Erythroblast (primary cell): Measurements from ENCODE around the gene RDH12.

Experiments used
- GATA1 ChIP-seq: IDR thresholded peaks from 2 replicates; pipeline ENCODE4 v1.6.1; 2011; ENCODE audit warnings: low read depth, mild to moderate bottlenecking, control low read depth, low read length, moderate library complexity
- POLR2A ChIP-seq: IDR thresholded peaks from 2 replicates; pipeline ENCODE4 v1.6.1; 2011; ENCODE audit warnings: mild to moderate bottlenecking, low read length

DNA sequence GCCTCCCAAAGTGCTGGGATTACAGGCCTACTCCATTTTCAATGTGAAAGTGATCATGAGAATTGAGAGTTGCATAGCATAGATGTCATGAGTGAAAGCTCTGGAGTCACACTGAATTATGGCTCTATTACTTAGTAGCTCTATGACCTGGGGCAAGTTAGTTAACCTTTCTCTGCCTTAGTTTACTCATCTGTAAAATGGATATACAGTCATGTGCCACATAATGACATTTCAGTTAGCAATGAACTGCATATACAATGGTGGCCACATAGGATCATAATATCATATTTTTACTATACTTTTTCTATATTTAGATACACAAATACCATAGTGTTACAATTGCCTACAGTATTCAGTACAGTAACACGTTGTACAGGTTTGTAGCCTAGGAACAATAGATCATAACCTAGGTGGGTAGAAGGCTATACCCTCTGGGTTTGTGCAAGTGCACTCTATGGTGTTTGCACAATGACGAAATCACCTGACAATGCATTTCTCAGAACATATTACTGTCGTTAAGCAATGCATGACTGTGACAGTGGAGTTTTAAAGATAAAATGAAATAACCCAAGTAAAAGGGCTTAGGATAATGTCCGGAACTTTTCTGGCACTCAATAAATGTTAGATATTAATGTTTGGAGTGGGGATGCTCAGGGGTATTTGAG is 61.6 kb downstream of the RDH12 start:
- TF ChIP-seq POLR2A, result no peak
- no peak for TF ChIP-seq GATA1
